Skeletal muscle cell (primary cell): ENCODE results near the gene PRKD1.

Source experiments
- DNase-seq: peaks from one replicate; pipeline ENCODE4 v3.0.0-alpha.2; 2010; ENCODE audit warnings: low read depth
- H3K4me3 ChIP-seq: 2 replicates; pipeline ENCODE4 v1.5.1; 2011; ENCODE audit warnings: low read depth, mild to moderate bottlenecking, control low read depth, low read length, moderate library complexity

PRKD1 gene

GRCh38 chr14:29927376-29928116, at the start of gene PRKD1:
TSS of gene PRKD1 (minus strand) at chr14:29927847.
- peak within 1 kb of the TSS; percentile 89 for H3K4me3 ChIP-seq
- DNase-seq, result no peak

GRCh38 chr14:29971101-29971500, 43.5 kb upstream of the PRKD1 start:
- H3K4me3 ChIP-seq, result no peak overlapping the region
- DNase-seq, result no peak

GRCh38 chr14:29955087-29955486, 27.4 kb upstream of the PRKD1 start:
- no peak for DNase-seq

GRCh38 chr14:29953501-29953900, 25.9 kb upstream of the PRKD1 start:
- DNase-seq, result no peak
- no peak overlapping the region for H3K4me3 ChIP-seq

More at GRCh38 chr14:29955087-29955486, 27.4 kb upstream of the PRKD1 start:
- H3K4me3 ChIP-seq, result no peak overlapping the region

- DNase-seq, result no peak
- H3K4me3 ChIP-seq, result no peak overlapping the region
These were observed 16.4 kb upstream of the PRKD1 start for GRCh38 chr14:29944091-29944490.

GRCh38 chr14:29941401-29941800, 13.8 kb upstream of the PRKD1 start:
- DNase-seq, result no peak

GRCh38 chr14:29940482-29940881, 12.8 kb upstream of the PRKD1 start:
- H3K4me3 ChIP-seq, result no peak overlapping the region
- DNase-seq, result no peak

More at GRCh38 chr14:29941401-29941800, 13.8 kb upstream of the PRKD1 start:
- no peak overlapping the region for H3K4me3 ChIP-seq

GRCh38 chr14:29937116-29937515, 9.5 kb upstream of the PRKD1 start:
- no peak for DNase-seq
- H3K4me3 ChIP-seq, result no peak overlapping the region

- H3K4me3 ChIP-seq, result no peak overlapping the region
- DNase-seq, result no peak
These were observed 2.6 kb upstream of the PRKD1 start for GRCh38 chr14:29930283-29930682.

GRCh38 chr14:29928117-29928640, 532 bp upstream of the PRKD1 start:
- DNase-seq, result no peak
- H3K4me3 ChIP-seq, result peak overlapping the region; percentile 89

- peak overlapping the region; percentile 89 for H3K4me3 ChIP-seq
- DNase-seq, result no peak
These were observed 809 bp downstream of the PRKD1 start for GRCh38 chr14:29926701-29927375.

- no peak for DNase-seq
- H3K4me3 ChIP-seq, result peak overlapping the region; percentile 89
These were observed 1.4 kb downstream of the PRKD1 start for GRCh38 chr14:29926228-29926627.

- H3K4me3 ChIP-seq, result peak overlapping the region; percentile 89
- DNase-seq, result no peak
These were observed 1.9 kb downstream of the PRKD1 start for GRCh38 chr14:29925736-29926135.

GRCh38 chr14:29925101-29925722, 2.4 kb downstream of the PRKD1 start:
- H3K4me3 ChIP-seq, result peak overlapping the region; percentile 4
- no peak for DNase-seq

GRCh38 chr14:29919845-29920244, 7.8 kb downstream of the PRKD1 start:
- no peak for DNase-seq
- no peak overlapping the region for H3K4me3 ChIP-seq

- DNase-seq, result no peak
- no peak overlapping the region for H3K4me3 ChIP-seq
These were observed 8.7 kb downstream of the PRKD1 start for GRCh38 chr14:29918981-29919380.

- no peak for DNase-seq
- no peak overlapping the region for H3K4me3 ChIP-seq
These were observed 14.1 kb downstream of the PRKD1 start for GRCh38 chr14:29913566-29913965.

GRCh38 chr14:29911810-29912209, 15.8 kb downstream of the PRKD1 start:
- DNase-seq, result no peak
- no peak overlapping the region for H3K4me3 ChIP-seq

- H3K4me3 ChIP-seq, result no peak overlapping the region
- DNase-seq, result no peak
These were observed 18.7 kb downstream of the PRKD1 start for GRCh38 chr14:29908652-29909577.
